Activated CD4-positive, alpha-beta T cell treated with anti-CD3 and anti-CD28 coated beads for 24 hours (primary cell): ENCODE data around the gene KIZ.

Experiments used
- DNase-seq, 2 donors: peaks; one replicate each; pipeline ENCODE4 v3.0.0-alpha.2; 2020; ENCODE audit warnings: low read depth in 2 of 2

KIZ gene

GRCh38 chr20:21177767-21178166 lies 51.9 kb downstream of the KIZ start:
- DNase-seq, result no peak

GRCh38 chr20:21179757-21180156 lies 53.9 kb downstream of the KIZ start:
- no peak for DNase-seq

GRCh38 chr20:21180248-21180647 lies 54.4 kb downstream of the KIZ start:
- no peak for DNase-seq

- no peak for DNase-seq
Measured at GRCh38 chr20:21181028-21181427, 55.1 kb downstream of the KIZ start.

GRCh38 chr20:21182832-21183563 lies 57.1 kb downstream of the KIZ start:
- DNase-seq, result no peak

GRCh38 chr20:21183722-21184121 lies 57.8 kb downstream of the KIZ start:
- DNase-seq, result no peak

- no peak for DNase-seq
Measured at GRCh38 chr20:21184819-21185218, 58.9 kb downstream of the KIZ start.

GRCh38 chr20:21185849-21186248 lies 60.0 kb downstream of the KIZ start:
- no peak for DNase-seq

GRCh38 chr20:21189761-21190523 lies 64.1 kb downstream of the KIZ start:
- DNase-seq, result no peak

- DNase-seq, result no peak
Measured at GRCh38 chr20:21190869-21191268, 65.0 kb downstream of the KIZ start.

GRCh38 chr20:21191839-21192238 lies 66.0 kb downstream of the KIZ start:
- no peak for DNase-seq

GRCh38 chr20:21202259-21202658 lies 76.4 kb downstream of the KIZ start:
- DNase-seq, result no peak

GRCh38 chr20:21203088-21203656 lies 77.3 kb downstream of the KIZ start:
- DNase-seq, result no peak

GRCh38 chr20:21206584-21206983 lies 80.7 kb downstream of the KIZ start:
- no peak for DNase-seq

GRCh38 chr20:21208999-21209398 lies 83.1 kb downstream of the KIZ start:
- DNase-seq, result no peak

GRCh38 chr20:21209668-21210067 lies 83.8 kb downstream of the KIZ start:
- DNase-seq, result no peak

- no peak for DNase-seq
Measured at GRCh38 chr20:21213691-21214090, 87.8 kb downstream of the KIZ start.

- DNase-seq, result no peak
Measured at GRCh38 chr20:21214431-21214830, 88.5 kb downstream of the KIZ start.

GRCh38 chr20:21219686-21220085 lies 93.8 kb downstream of the KIZ start:
- no peak for DNase-seq

GRCh38 chr20:21224217-21224616 lies 98.3 kb downstream of the KIZ start:
- no peak for DNase-seq

GRCh38 chr20:21225215-21225947 lies 99.5 kb downstream of the KIZ start:
- no peak for DNase-seq

GRCh38 chr20:21228511-21228910 lies 102.6 kb downstream of the KIZ start:
- no peak for DNase-seq
